NCI-H187 treated with DMSO at 0.1 percent for 48 hours (cell line): ENCODE results near the gene AGTRAP.

ENCODE experiments used
- DNase-seq: peaks from one replicate; lab custom pipeline; 2025; lab: John Stamatoyannopoulos, UW

The AGTRAP gene

GRCh38 chr1:11800391-11800755 lies 64.4 kb downstream of the AGTRAP start:
- DNase-seq: no peak
